H1 (cell line): Measurements from ENCODE around the gene ILK. TPM values are rescaled to one million over a fixed set of nuclear protein-coding genes. Genes with fewer than 3 reads are reported as not detected.

Experiments used
- CTCF ChIA-PET: fragments of 300-600 bp; sonication (Branson Sonifier 250); formaldehyde crosslinking; loops from one replicate; lab custom pipeline; 2021; ENCODE audit not compliant: partially characterized antibody; lab: Charles Lee
- POLR2A ChIA-PET: fragments of 300-600 bp; sonication (Branson Sonifier 250); formaldehyde crosslinking; loops from one replicate; lab custom pipeline; 2021; ENCODE audit warnings: inconsistent platforms; ENCODE audit not compliant: partially characterized antibody; lab: Charles Lee
- DNase-seq, 2 experiments: peaks; one replicate each; pipeline versions ENCODE4 v3.0.0 to v3.0.0-alpha.2; 2010 to 2022; ENCODE audit warnings: low spot score in 2 of 2, low read depth in 1 of 2, mixed read lengths in 1 of 2
- FAIRE-seq: peaks from 2 replicates; lab custom pipeline; 2011; peaks lifted over from hg19 to GRCh38; lab: Jason Lieb, UNC
- H2AFZ ChIP-seq: 2 replicates; pipeline ENCODE4 v1.8.1; 2012; ENCODE audit warnings: low read length, inconsistent platforms
- H2AK5ac ChIP-seq: 2 replicates; pipeline ENCODE4 v1.6.1; 2013; ENCODE audit warnings: low read depth, low read length
- H2BK120ac ChIP-seq: replicated peaks from 2 replicates; pipeline ENCODE3; 2013; ENCODE audit warnings: low read depth, low read length, inconsistent platforms
- H2BK12ac ChIP-seq: 2 replicates; pipeline ENCODE4 v1.6.1; 2013; ENCODE audit warnings: low read depth, low read length
- H2BK15ac ChIP-seq: 2 replicates; pipeline ENCODE4 v1.6.1; 2013; ENCODE audit warnings: low read length
- H2BK20ac ChIP-seq: 2 replicates; pipeline ENCODE4 v1.6.1; 2013; ENCODE audit warnings: low read length
- H2BK5ac ChIP-seq: 2 replicates; pipeline ENCODE4 v1.6.1; 2013; ENCODE audit warnings: low read depth, low read length
- H3K14ac ChIP-seq: 2 replicates; pipeline ENCODE4 v1.6.1; 2013; ENCODE audit warnings: inconsistent platforms; ENCODE audit not compliant: insufficient read length
- H3K18ac ChIP-seq: 2 replicates; pipeline ENCODE4 v1.6.1; 2013; ENCODE audit warnings: low read length; ENCODE audit errors: extremely low read depth
- H3K23ac ChIP-seq: 2 replicates; pipeline ENCODE4 v1.6.1; 2013; ENCODE audit warnings: inconsistent platforms; ENCODE audit not compliant: insufficient read length
- H3K23me2 ChIP-seq: 2 replicates; pipeline ENCODE4 v1.6.1; 2013; ENCODE audit warnings: low read depth, low read length
- H3K27ac ChIP-seq: 2 replicates; pipeline ENCODE4 v1.6.1; 2011; ENCODE audit warnings: low read depth, low read length, inconsistent platforms
- H3K27me3 ChIP-seq, 4 experiments: replicated peaks in 1 of 4; 1 replicate in 1 of 4; 2 replicates in 3 of 4; pipeline versions ENCODE4 v1.6.1 to v1.8.1; 2011 to 2013; ENCODE audit warnings: low read length in 3 of 4, mild to moderate bottlenecking in 3 of 4, inconsistent platforms in 2 of 4, mixed read lengths in 2 of 4, moderate library complexity in 1 of 4; ENCODE audit not compliant: control insufficient read depth in 3 of 4, insufficient read depth in 3 of 4; ENCODE audit errors: extremely low read depth in 1 of 4
- H3K36me3 ChIP-seq, 4 experiments: 2 replicates each; pipeline versions ENCODE4 v1.6.1 to v1.8.1; 2011 to 2013; ENCODE audit warnings: mild to moderate bottlenecking in 4 of 4, low read length in 3 of 4, moderate library complexity in 2 of 4, control low read depth in 1 of 4, inconsistent platforms in 1 of 4; ENCODE audit not compliant: insufficient read depth in 4 of 4, control insufficient read depth in 2 of 4
- H3K4ac ChIP-seq: replicated peaks from 2 replicates; pipeline ENCODE3; 2013; ENCODE audit warnings: low read length, low read depth, mixed read lengths, inconsistent platforms; ENCODE audit not compliant: insufficient read length
- H3K4me1 ChIP-seq, 4 experiments: replicated peaks in 1 of 4; 1 replicate in 1 of 4; 2 replicates in 3 of 4; pipeline versions ENCODE4 v1.6.1 to v1.8.1; 2011 to 2013; ENCODE audit warnings: low read length in 3 of 4, inconsistent platforms in 2 of 4, mixed read lengths in 1 of 4; ENCODE audit not compliant: insufficient read depth in 4 of 4, control insufficient read depth in 3 of 4
- H3K4me2 ChIP-seq, 2 experiments: 2 replicates each; pipeline versions ENCODE4 v1.6.1 to v1.8.1; 2011 to 2013; ENCODE audit warnings: low read depth in 2 of 2, low read length in 2 of 2, control low read depth in 1 of 2, inconsistent platforms in 1 of 2, mild to moderate bottlenecking in 1 of 2; ENCODE audit not compliant: insufficient read depth in 1 of 2
- H3K4me3 ChIP-seq, 4 experiments: fragments of 200-600, 300-600 bp in 1 of 4; sonication (generic), shearing (Covaris generic), sonication (Bioruptor Twin) in 1 of 4; 2 replicates each; pipeline versions ENCODE4 v1.5.1 to v1.8.1; 2011 to 2016; ENCODE audit warnings: low read length in 4 of 4, low read depth in 3 of 4, control low read depth in 2 of 4, inconsistent platforms in 2 of 4, mild to moderate bottlenecking in 2 of 4, mixed read lengths in 1 of 4, moderate library complexity in 1 of 4; ENCODE audit not compliant: insufficient read depth in 2 of 4; ENCODE audit errors: extremely low read depth in 1 of 4
- H3K56ac ChIP-seq: replicated peaks from 2 replicates; pipeline ENCODE3; 2013; ENCODE audit warnings: low read depth, mild to moderate bottlenecking, mixed read lengths, low read length, inconsistent platforms; ENCODE audit not compliant: insufficient read length
- H3K79me1 ChIP-seq: 2 replicates; pipeline ENCODE4 v1.6.1; 2013; ENCODE audit warnings: low read depth, low read length, control low read depth
- H3K79me2 ChIP-seq, 2 experiments: 2 replicates each; pipeline versions ENCODE4 v1.6.1 to v1.8.1; 2012 to 2013; ENCODE audit warnings: low read length in 2 of 2, mild to moderate bottlenecking in 2 of 2, inconsistent platforms in 1 of 2; ENCODE audit not compliant: insufficient read depth in 2 of 2, control insufficient read depth in 1 of 2
- H3K9ac ChIP-seq, 4 experiments: replicated peaks in 1 of 4; 1 replicate in 1 of 4; 2 replicates in 3 of 4; pipeline versions ENCODE4 v1.6.1 to v1.8.1; 2011 to 2013; ENCODE audit warnings: low read depth in 3 of 4, low read length in 3 of 4, control low read depth in 2 of 4, mild to moderate bottlenecking in 2 of 4, moderate library complexity in 2 of 4, inconsistent platforms in 1 of 4; ENCODE audit errors: extremely low read depth in 1 of 4
- H3K9me3 ChIP-seq, 2 experiments: 2 replicates each; pipeline versions ENCODE4 v1.6.1 to v1.8.1; 2012 to 2013; ENCODE audit warnings: mild to moderate bottlenecking in 2 of 2, moderate library complexity in 2 of 2, control low read depth in 1 of 2, inconsistent platforms in 1 of 2, low read depth in 1 of 2, low read length in 1 of 2, mixed read lengths in 1 of 2; ENCODE audit not compliant: insufficient read depth in 2 of 2
- H4K20me1 ChIP-seq, 2 experiments: replicated peaks in 1 of 2; 2 replicates each; pipeline versions ENCODE3 to v1.8.1; 2011 to 2013; ENCODE audit warnings: inconsistent platforms in 2 of 2, low read length in 2 of 2, mild to moderate bottlenecking in 1 of 2; ENCODE audit not compliant: insufficient read depth in 2 of 2, control insufficient read depth in 1 of 2
- H4K5ac ChIP-seq: 2 replicates; pipeline ENCODE4 v1.6.1; 2013; ENCODE audit warnings: low read length, low read depth, mixed read lengths, inconsistent platforms; ENCODE audit not compliant: insufficient read length
- H4K8ac ChIP-seq: 2 replicates; pipeline ENCODE4 v1.8.0; 2013; ENCODE audit warnings: mild to moderate bottlenecking, moderate library complexity, low read length, inconsistent platforms; ENCODE audit not compliant: insufficient read depth; ENCODE audit errors: extremely low read depth
- H4K91ac ChIP-seq: replicated peaks from 2 replicates; pipeline ENCODE3; 2013; ENCODE audit warnings: low read length, mixed read lengths, inconsistent platforms; ENCODE audit not compliant: insufficient read length
- CEBPB ChIP-seq: IDR thresholded peaks from 2 replicates; pipeline ENCODE4 v1.6.1; 2012; ENCODE audit warnings: low read depth, low read length
- CTBP2 ChIP-seq: IDR thresholded peaks from 2 replicates; pipeline ENCODE4 v1.7.0; 2011; ENCODE audit warnings: borderline replicate concordance, mild to moderate bottlenecking, moderate library complexity, mixed read lengths, low read length; ENCODE audit not compliant: insufficient read depth, insufficient read length
- SP4 ChIP-seq: IDR thresholded peaks from 2 replicates; pipeline ENCODE4 v1.6.1; 2012; ENCODE audit warnings: low read length, inconsistent platforms
- WGBS, 2 experiments: shearing (Covaris generic) in 1 of 2; methylation state at CpG; one replicate each; pipeline versions ENCODE4 v1.1.6 to v1.1.7; 2013 to 2015; ENCODE audit warnings: low lambda C conversion rate in 2 of 2, mixed read lengths in 2 of 2, inconsistent platforms in 1 of 2, low coverage in 1 of 2, missing lambda C conversion rate in 1 of 2; ENCODE audit not compliant: insufficient replicate concordance in 2 of 2, insufficient coverage in 1 of 2, insufficient read length in 1 of 2; ENCODE audit errors: extremely low coverage in 1 of 2, missing lambda C conversion rate in 1 of 2; 5-methylcytosine and 5-hydroxymethylcytosine counted together
- polyA plus RNA-seq, 7 experiments: library from polyadenylated mRNA; depleted of rRNA in 3 of 7; stranded (reverse) in 5 of 7; unstranded in 2 of 7; fragments of >200 nt in 5 of 7; fragments of 200-250 nt in 2 of 7; gene quantifications; 1 replicate in 5 of 7; 2 replicates in 1 of 7; 4 replicates in 1 of 7; pipeline versions ENCODE4 v1.2.1 to v1.2.3, GENCODE V29; 2011 to 2013; ENCODE audit warnings: missing spikeins in 2 of 7, mixed read lengths in 2 of 7
- total RNA-seq: library from RNA; stranded (reverse); fragmentation: NEBNext Ultra II Directional; extraction: Animal tissue kit (Norgen Biotek cat#: 25700); gene quantifications from 2 replicates; pipeline ENCODE4 v1.2.1, GENCODE V29; 2021

The ILK gene
- total and polyA plus RNA-seq, 2 of the 8 experiments (the other 6 are each of a cell fraction or from before 2014, with no cell fraction given): 91.4 to 132 TPM

DNA sequence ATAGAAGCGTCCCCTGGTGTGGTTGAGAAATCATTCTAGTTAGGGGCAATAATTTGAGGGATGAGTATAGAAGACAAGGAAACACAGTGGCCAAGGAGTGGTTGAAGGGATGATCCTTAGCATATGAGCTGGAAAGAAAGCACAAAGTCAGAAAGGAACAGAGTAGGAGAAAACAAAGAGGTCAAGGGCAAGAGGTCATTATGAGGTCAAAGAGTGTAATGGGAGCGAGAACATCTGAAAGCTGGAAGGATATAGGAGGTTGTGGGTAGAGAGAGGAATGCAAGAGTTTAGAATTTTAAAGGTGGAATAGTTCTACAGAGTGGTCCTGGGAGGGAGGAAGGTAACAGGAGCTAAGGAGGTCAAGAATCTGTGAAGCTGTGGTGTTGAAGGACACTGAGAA, 50.1 kb downstream of the ILK start:
- Histone ChIP-seq H3K23me2 (peaks cover 9% of the 10 kb centered on the region), H4K91ac (no peak overlapping the region), H3K4me2 (no peak overlapping the region), H3K79me2 (no peaks in the 10 kb centered on the region), H3K36me3 (no peaks in the 10 kb centered on the region), H3K9me3 (no peaks in the 10 kb centered on the region), H3K9ac (no peak overlapping the region), H4K8ac (no peak overlapping the region), H3K79me1 (no peaks in the 10 kb centered on the region), H2AK5ac (no peak overlapping the region), H4K5ac (no peak overlapping the region), H3K56ac (no peak overlapping the region), H2BK20ac (no peak overlapping the region), H3K27me3 (peaks cover 1 to 36% (median 32%) of the 10 kb centered on the region in 4 experiments), H3K4me3 (no peak overlapping the region), H3K4ac (no peak overlapping the region), H3K4me1 (peaks cover 0 to 7% (median 6%) of the 10 kb centered on the region in 4 experiments; a peak in 4 of 7 replicates), H3K14ac (no peak overlapping the region), H4K20me1 (peaks cover 0 to 3% of the 10 kb centered on the region in 2 experiments), H3K23ac (no peak overlapping the region), H3K18ac (no peak overlapping the region), H2BK12ac (no peak overlapping the region), H2BK5ac (no peak overlapping the region), H3K27ac (no peak overlapping the region), H2AFZ (no peak overlapping the region), H2BK120ac (no peak overlapping the region), H2BK15ac (no peak overlapping the region)
- TF ChIP-seq CTBP2: no peak
- no peak for TF ChIP-seq SP4
- TF ChIP-seq CEBPB: no peak
- ChIA-PET CTCF (interaction anchor here (0.6 to 2.6 kb wide), 4 partner anchors 11 to 209 kb away, joined by 3 to 9 read pairs (median 3); no protein-coding TSS in a partner anchor), POLR2A (interaction anchor here (1.1 kb wide), 1 partner anchor 49 kb away, joined by 3 read pairs; the partner anchor contains the start of gene ILK)
- DNase-seq (no peak), FAIRE-seq (no peak)
- 87% methylated on average over 2 of the region's 2 CpGs; no CpG with 5 or more reads in 1 of the 2 experiments for WGBS, 2 experiments
